ENCODE data around the gene INHBE. TPM values are rescaled to one million over a fixed set of nuclear protein-coding genes. Genes with fewer than 3 reads are reported as not detected.

The INHBE gene
- total and polyA plus RNA-seq, 2 experiments from 2014 or later: 5.6 to 29.0 TPM

DNA sequence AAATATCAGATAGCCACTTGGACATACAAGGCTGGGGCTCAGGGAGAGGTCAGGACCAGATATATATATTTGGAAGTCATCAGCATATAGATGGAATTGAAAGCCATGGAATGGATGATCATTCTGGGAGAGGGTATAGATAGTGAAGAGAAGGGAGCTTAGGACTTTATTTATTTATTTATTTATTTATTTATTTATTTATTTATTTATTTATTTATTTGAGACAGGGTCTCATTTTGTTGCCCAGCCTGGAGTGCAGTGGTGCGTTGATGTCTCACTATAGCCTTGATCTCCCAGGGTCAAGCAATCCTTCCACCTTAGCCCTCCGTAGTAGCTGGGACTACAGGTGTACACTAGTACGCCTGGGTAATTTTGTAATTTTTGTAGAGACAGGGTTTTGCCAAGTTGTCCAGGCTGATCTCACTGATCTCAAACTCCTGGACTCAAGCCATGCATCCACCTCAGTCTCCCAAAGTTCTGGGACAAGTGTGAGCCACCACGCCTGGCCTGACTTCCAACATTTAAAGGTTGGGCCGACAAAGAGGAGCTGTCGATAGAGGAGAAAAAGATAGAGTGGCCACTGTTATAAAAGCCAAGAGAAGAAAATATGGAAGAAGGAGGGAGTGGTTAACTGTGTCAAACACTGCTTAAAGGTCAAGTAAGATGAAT is 8.7 kb upstream of the INHBE start:
- Histone ChIP-seq H3K4me1 (ENCODE audit: insufficient read depth) (peaks cover under 1% of the 10 kb centered on the region), H3K4me2 (no peak overlapping the region), H3K27me3 (ENCODE audit: insufficient read depth) (no peaks in the 10 kb centered on the region), H3K36me3 (ENCODE audit: insufficient read depth) (no peaks in the 10 kb centered on the region), H3K4me3 (no peak overlapping the region), H3F3A (replicated peaks; ENCODE audit: low read depth) (no peaks in the 10 kb centered on the region), H3K79me2 (replicated peaks; ENCODE audit: insufficient read depth) (no peaks in the 10 kb centered on the region), H4K20me1 (replicated peaks; ENCODE audit: insufficient read depth) (no peaks in the 10 kb centered on the region), H2AFZ (no peak overlapping the region), H3K27ac (ENCODE audit: low read depth) (no peak overlapping the region), H3K9me2 (ENCODE audit: insufficient read depth) (no peaks in the 10 kb centered on the region)
- peaks cover 7% of the 10 kb centered on the region; the same call in 2 of the 3 replicates for H3K36me3 Mint-ChIP-seq (ENCODE audit: low read depth)
- no peak for TF ChIP-seq NANOG (IDR thresholded peaks at IDR 0.05; ENCODE audit: borderline replicate concordance)
- ATAC-seq (no peak), DNase-seq (ENCODE audit: low spot score) (no peak)
- H3K9me3 Mint-ChIP-seq: peaks cover 9% of the 10 kb centered on the region
- peaks cover 1% of the 10 kb centered on the region for H3K4me1 Mint-ChIP-seq
- H3K4me3 Mint-ChIP-seq: no peak overlapping the region
- H3K27ac Mint-ChIP-seq: no peak overlapping the region
- H3K27me3 Mint-ChIP-seq (ENCODE audit: insufficient read depth, low read depth, poor library complexity): peaks cover 5% of the 10 kb centered on the region

GRCh38 chr12:57448669-57449068 is 6.4 kb upstream of the INHBE start:
- Histone ChIP-seq H3K9me2 (ENCODE audit: insufficient read depth) (no peaks in the 10 kb centered on the region), H3K4me2 (no peak overlapping the region), H3K4me1 (ENCODE audit: insufficient read depth) (peaks cover 19% of the 10 kb centered on the region), H3K27me3 (ENCODE audit: insufficient read depth) (no peaks in the 10 kb centered on the region), H2AFZ (no peak overlapping the region), H3K79me2 (replicated peaks; ENCODE audit: insufficient read depth) (no peaks in the 10 kb centered on the region), H3K4me3 (no peak overlapping the region), H3F3A (replicated peaks; ENCODE audit: low read depth) (0 out of 2 replicates have a peak, but pooled peaks cover 4% of the 10 kb centered on the region), H4K20me1 (replicated peaks; ENCODE audit: insufficient read depth) (no peaks in the 10 kb centered on the region), H3K36me3 (ENCODE audit: insufficient read depth) (no peaks in the 10 kb centered on the region), H3K27ac (ENCODE audit: low read depth) (no peak overlapping the region)
- no peak for DNase-seq (ENCODE audit: low spot score)
- Mint-ChIP-seq H3K4me1 (peaks cover 21% of the 10 kb centered on the region), H3K36me3 (ENCODE audit: low read depth) (peaks cover 2% of the 10 kb centered on the region; the same call in 1 of the 3 replicates), H3K27ac (no peak overlapping the region), H3K9me3 (no peaks in the 10 kb centered on the region; the same call in 2 of the 3 replicates), H3K27me3 (ENCODE audit: insufficient read depth, low read depth, poor library complexity) (peaks cover 9% of the 10 kb centered on the region), H3K4me3 (no peak overlapping the region)
- no peak for ATAC-seq
- TF ChIP-seq EZH2 (IDR thresholded peaks at IDR 0.05; ENCODE audit: low read depth, unreplicated experiment) (no peak), ZNF331 (CRISPR knock-in tag; IDR thresholded peaks at IDR 0.05; ENCODE audit: low read depth) (no peak), POLR2AphosphoS5 (IDR thresholded peaks at IDR 0.05; ENCODE audit: low read depth) (no peak), CREB1 (CRISPR knock-in tag; IDR thresholded peaks at IDR 0.05; ENCODE audit: low read depth) (no peak), NANOG (IDR thresholded peaks at IDR 0.05; ENCODE audit: borderline replicate concordance) (no peak), ZNF114 (CRISPR knock-in tag; IDR thresholded peaks at IDR 0.05) (no peak), ZNF462 (CRISPR knock-in tag; IDR thresholded peaks at IDR 0.05) (no peak), EZH2phosphoT487 (IDR thresholded peaks at IDR 0.05; ENCODE audit: unreplicated experiment) (no peak), STAT1 (IDR thresholded peaks at IDR 0.05; ENCODE audit: unreplicated experiment) (no peak)
- TF ChIP-seq, protein P1, sequence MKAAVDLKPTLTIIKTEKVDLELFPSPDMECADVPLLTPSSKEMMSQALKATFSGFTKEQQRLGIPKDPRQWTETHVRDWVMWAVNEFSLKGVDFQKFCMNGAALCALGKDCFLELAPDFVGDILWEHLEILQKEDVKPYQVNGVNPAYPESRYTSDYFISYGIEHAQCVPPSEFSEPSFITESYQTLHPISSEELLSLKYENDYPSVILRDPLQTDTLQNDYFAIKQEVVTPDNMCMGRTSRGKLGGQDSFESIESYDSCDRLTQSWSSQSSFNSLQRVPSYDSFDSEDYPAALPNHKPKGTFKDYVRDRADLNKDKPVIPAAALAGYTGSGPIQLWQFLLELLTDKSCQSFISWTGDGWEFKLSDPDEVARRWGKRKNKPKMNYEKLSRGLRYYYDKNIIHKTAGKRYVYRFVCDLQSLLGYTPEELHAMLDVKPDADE (IDR thresholded peaks at IDR 0.05): no peak
- TF ChIP-seq, protein P2, sequence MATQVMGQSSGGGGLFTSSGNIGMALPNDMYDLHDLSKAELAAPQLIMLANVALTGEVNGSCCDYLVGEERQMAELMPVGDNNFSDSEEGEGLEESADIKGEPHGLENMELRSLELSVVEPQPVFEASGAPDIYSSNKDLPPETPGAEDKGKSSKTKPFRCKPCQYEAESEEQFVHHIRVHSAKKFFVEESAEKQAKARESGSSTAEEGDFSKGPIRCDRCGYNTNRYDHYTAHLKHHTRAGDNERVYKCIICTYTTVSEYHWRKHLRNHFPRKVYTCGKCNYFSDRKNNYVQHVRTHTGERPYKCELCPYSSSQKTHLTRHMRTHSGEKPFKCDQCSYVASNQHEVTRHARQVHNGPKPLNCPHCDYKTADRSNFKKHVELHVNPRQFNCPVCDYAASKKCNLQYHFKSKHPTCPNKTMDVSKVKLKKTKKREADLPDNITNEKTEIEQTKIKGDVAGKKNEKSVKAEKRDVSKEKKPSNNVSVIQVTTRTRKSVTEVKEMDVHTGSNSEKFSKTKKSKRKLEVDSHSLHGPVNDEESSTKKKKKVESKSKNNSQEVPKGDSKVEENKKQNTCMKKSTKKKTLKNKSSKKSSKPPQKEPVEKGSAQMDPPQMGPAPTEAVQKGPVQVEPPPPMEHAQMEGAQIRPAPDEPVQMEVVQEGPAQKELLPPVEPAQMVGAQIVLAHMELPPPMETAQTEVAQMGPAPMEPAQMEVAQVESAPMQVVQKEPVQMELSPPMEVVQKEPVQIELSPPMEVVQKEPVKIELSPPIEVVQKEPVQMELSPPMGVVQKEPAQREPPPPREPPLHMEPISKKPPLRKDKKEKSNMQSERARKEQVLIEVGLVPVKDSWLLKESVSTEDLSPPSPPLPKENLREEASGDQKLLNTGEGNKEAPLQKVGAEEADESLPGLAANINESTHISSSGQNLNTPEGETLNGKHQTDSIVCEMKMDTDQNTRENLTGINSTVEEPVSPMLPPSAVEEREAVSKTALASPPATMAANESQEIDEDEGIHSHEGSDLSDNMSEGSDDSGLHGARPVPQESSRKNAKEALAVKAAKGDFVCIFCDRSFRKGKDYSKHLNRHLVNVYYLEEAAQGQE (IDR thresholded peaks at IDR 0.05; ENCODE audit: unreplicated experiment): no peak
